GM12801 (cell line): ENCODE measurements around the gene SLAMF7.

Experiments used
- CTCF ChIP-seq: IDR thresholded peaks from one replicate; pipeline ENCODE4 v1.5.1; 2011; ENCODE audit warnings: control low read depth; ENCODE audit not compliant: insufficient read length; ENCODE audit errors: extremely low read depth

Gene SLAMF7

DNA sequence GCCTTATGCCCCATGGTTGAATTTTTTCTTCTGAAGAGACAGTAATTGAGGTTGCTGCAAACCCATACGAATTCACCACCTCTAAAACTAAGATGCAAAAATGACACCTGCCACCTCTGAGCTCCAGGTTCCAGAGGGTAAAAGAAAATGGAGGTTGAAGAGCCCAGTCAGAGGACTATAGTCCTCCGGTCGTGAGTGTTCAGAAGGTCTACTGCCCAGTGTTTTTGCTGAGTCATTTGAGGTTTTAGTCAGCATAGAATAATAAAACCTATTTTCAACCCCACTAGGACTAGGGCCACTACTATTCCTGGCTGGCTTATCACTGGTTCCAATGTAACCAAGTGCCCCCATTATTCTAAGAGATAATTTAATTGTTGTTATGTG lies 12.9 kb upstream of the SLAMF7 start:
- TF ChIP-seq CTCF: no peak

GRCh38 chr1:160726498-160727315 lies 12.3 kb upstream of the SLAMF7 start:
- TF ChIP-seq CTCF: no peak

GRCh38 chr1:160727316-160727640 lies 11.8 kb upstream of the SLAMF7 start:
- no peak for TF ChIP-seq CTCF

GRCh38 chr1:160731990-160732389 lies 7.1 kb upstream of the SLAMF7 start:
- no peak for TF ChIP-seq CTCF

DNA sequence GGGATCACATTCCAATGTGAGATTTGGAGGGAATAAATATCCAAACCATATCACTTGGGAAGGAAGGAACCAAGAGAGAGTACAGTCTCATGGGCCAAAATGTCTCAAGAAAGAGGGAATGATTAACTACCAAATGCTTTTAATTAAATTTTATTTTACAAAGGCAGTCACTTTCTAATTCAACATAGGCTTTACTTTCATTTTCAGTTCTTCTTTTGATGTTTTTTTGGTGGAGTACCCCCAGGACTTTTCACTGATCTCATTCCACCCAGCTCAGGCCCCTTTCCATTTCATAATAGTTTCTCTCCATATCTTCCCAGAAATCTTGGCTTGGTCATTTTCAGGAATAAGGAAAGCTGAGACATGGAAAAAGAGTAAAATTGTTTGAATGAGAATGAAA lies 5.1 kb upstream of the SLAMF7 start:
- TF ChIP-seq CTCF: no peak

DNA sequence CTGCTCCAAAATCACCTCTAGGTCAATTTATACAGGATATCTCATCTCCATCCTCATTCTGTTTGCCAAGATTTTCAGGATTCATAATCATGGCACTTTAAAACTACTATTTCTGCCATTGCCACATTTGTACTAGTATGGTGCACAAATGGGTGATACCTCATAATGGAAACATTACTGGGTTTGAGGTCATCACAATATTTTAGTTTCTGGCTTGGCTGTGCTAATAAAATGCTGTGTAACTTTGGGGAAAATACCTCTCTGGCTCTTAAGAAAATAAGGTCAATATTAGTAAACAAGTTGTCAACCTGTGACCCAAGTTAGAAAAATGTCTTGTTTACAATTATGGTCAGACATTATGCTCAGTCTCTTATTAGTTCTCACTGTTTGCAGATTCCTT lies 4.7 kb upstream of the SLAMF7 start:
- TF ChIP-seq CTCF: no peak

- no peak for TF ChIP-seq CTCF
Observed at GRCh38 chr1:160738271-160738670, 776 bp upstream of the SLAMF7 start.
